B cell (primary cell): ENCODE data around the gene FADS6. TPM values are rescaled to one million over a fixed set of nuclear protein-coding genes. Genes with fewer than 3 reads are reported as not detected.

ENCODE experiments used
- ATAC-seq: fragments of 200-7000 bp; cut with Tn5 transposase; one replicate; pipeline ENCODE4 v1.10.0; 2021; ENCODE audit warnings: low read depth, mild to moderate bottlenecking, moderate number of reproducible peaks, moderate library complexity
- CTCF ChIA-PET: fragments of 350-600 bp; sonication (Branson Sonifier 250); formaldehyde crosslinking; loops from one replicate; lab custom pipeline; 2021; ENCODE audit warnings: antibody characterized with exemption, inconsistent platforms; lab: Charles Lee
- POLR2A ChIA-PET: fragments of 350-600 bp; sonication (Branson Sonifier 250); formaldehyde crosslinking; loops from one replicate; lab custom pipeline; 2021; ENCODE audit warnings: antibody characterized with exemption; lab: Charles Lee
- DNase-seq: peaks from one replicate; pipeline ENCODE4 v3.0.0; 2013
- H2AFZ ChIP-seq: 2 replicates; pipeline ENCODE4 v1.6.1; 2012; ENCODE audit warnings: mild to moderate bottlenecking, low read depth, low read length; ENCODE audit not compliant: insufficient read depth, poor library complexity, severe bottlenecking
- H3K27ac ChIP-seq, 2 donors: 1 replicate in 1 of 2; 2 replicates in 1 of 2; pipeline ENCODE4 v1.5.1; 2012 to 2013; ENCODE audit warnings: low read length in 2 of 2, mild to moderate bottlenecking in 2 of 2, moderate library complexity in 1 of 2
- H3K27me3 ChIP-seq, 4 experiments: fragments of 200-600 bp in 1 of 4; sonication (generic) in 1 of 4; replicated peaks in 1 of 4; 1 replicate in 2 of 4; 2 replicates in 2 of 4; pipeline versions ENCODE4 v1.6.1 to v1.7.0; 2013 to 2016; ENCODE audit warnings: low read length in 3 of 4, mild to moderate bottlenecking in 2 of 4, mixed read lengths in 1 of 4, moderate library complexity in 1 of 4; ENCODE audit not compliant: insufficient read depth in 4 of 4, control insufficient read depth in 3 of 4; ENCODE audit errors: control extremely low read depth in 1 of 4
- H3K36me3 ChIP-seq, 2 experiments: replicated peaks in 1 of 2; 1 replicate in 1 of 2; 2 replicates in 1 of 2; pipeline versions ENCODE4 v1.6.1 to v1.7.1; 2013; ENCODE audit warnings: low read length in 1 of 2; ENCODE audit not compliant: insufficient read depth in 2 of 2, control insufficient read depth in 1 of 2; ENCODE audit errors: control extremely low read depth in 1 of 2, extremely low read depth in 1 of 2
- H3K4me1 ChIP-seq, 2 donors: fragments of 200-600 bp in 1 of 2; sonication (generic) in 1 of 2; 1 replicate in 1 of 2; 2 replicates in 1 of 2; pipeline versions ENCODE4 v1.5.1 to v1.6.1; 2013 to 2017; ENCODE audit warnings: low read length in 2 of 2; ENCODE audit not compliant: control insufficient read depth in 2 of 2, insufficient read depth in 2 of 2
- H3K4me2 ChIP-seq: replicated peaks from 2 replicates; pipeline ENCODE3; 2012; ENCODE audit warnings: mild to moderate bottlenecking, low read depth, low read length; ENCODE audit not compliant: poor library complexity, severe bottlenecking
- H3K4me3 ChIP-seq, 5 experiments: fragments of 200-600 bp in 1 of 5; sonication (generic) in 1 of 5; 1 replicate in 3 of 5; 2 replicates in 2 of 5; pipeline versions ENCODE4 v1.5.1 to v1.7.0; 2011 to 2016; ENCODE audit warnings: low read length in 4 of 5, mild to moderate bottlenecking in 4 of 5, low read depth in 2 of 5, control low read depth in 1 of 5, moderate library complexity in 1 of 5; ENCODE audit not compliant: insufficient read depth in 1 of 5; ENCODE audit errors: control extremely low read depth in 1 of 5, extremely low read depth in 1 of 5
- H3K79me2 ChIP-seq: fragments of 200-600 bp; sonication (generic); one replicate; pipeline ENCODE4 v1.6.0; 2016; ENCODE audit warnings: low read length; ENCODE audit not compliant: control insufficient read depth, insufficient read depth
- H3K9ac ChIP-seq: fragments of 200-600 bp; sonication (generic); 2 replicates; pipeline ENCODE4 v1.6.1; 2017; ENCODE audit warnings: mild to moderate bottlenecking, low read length, moderate library complexity
- H3K9me3 ChIP-seq, 3 donors: one replicate each; pipeline versions ENCODE4 v1.6.1 to v1.7.1; 2013; ENCODE audit warnings: low read length in 2 of 3; ENCODE audit not compliant: control insufficient read depth in 2 of 3, insufficient read depth in 1 of 3; ENCODE audit errors: control extremely low read depth in 1 of 3
- H4K20me1 ChIP-seq: 2 replicates; pipeline ENCODE4 v1.6.0; 2012; ENCODE audit warnings: mild to moderate bottlenecking, low read length; ENCODE audit not compliant: insufficient read depth, control insufficient read depth, poor library complexity, severe bottlenecking
- H3K27ac Mint-ChIP-seq: one replicate; pipeline ENCODE4 v1.8.0; 2021; ENCODE audit warnings: mixed read lengths
- H3K27me3 Mint-ChIP-seq: one replicate; pipeline ENCODE4 v1.8.0; 2021; ENCODE audit warnings: mixed read lengths
- H3K4me1 Mint-ChIP-seq: one replicate; pipeline ENCODE4 v1.8.0; 2021; ENCODE audit warnings: mixed read lengths
- H3K4me3 Mint-ChIP-seq: one replicate; pipeline ENCODE4 v1.8.0; 2021; ENCODE audit warnings: mixed read lengths
- H3K9me3 Mint-ChIP-seq: one replicate; pipeline ENCODE4 v1.8.0; 2022; ENCODE audit warnings: mixed read lengths; ENCODE audit not compliant: insufficient read depth
- CTCF ChIP-seq: fragments of 200-600 bp; IDR thresholded peaks from one replicate; pipeline ENCODE4 v1.8.0; 2022; ENCODE audit warnings: antibody characterized with exemption, mild to moderate bottlenecking
- EZH2 ChIP-seq: IDR thresholded peaks from 2 replicates; pipeline ENCODE4 v1.6.1; 2012; ENCODE audit warnings: borderline replicate concordance, low read depth, mild to moderate bottlenecking, moderate library complexity, low read length; ENCODE audit not compliant: insufficient read depth, poor library complexity, severe bottlenecking
- WGBS: methylation state at CpG from one replicate; pipeline ENCODE4 v1.1.5; 2013; ENCODE audit warnings: missing lambda C conversion rate; ENCODE audit not compliant: insufficient coverage; 5-methylcytosine and 5-hydroxymethylcytosine counted together
- intact Hi-C: fragments of 100-400 bp; cut with micrococcal nuclease; formaldehyde crosslinking; loops from one replicate; pipeline ENCODE4 v1.10.0; 2022
- polyA plus RNA-seq: library from polyadenylated mRNA; depleted of rRNA; stranded (reverse); fragments of >200 nt; gene quantifications from 2 replicates; pipeline ENCODE4 v1.2.3, GENCODE V29; 2012
- total RNA-seq, 2 donors: library from RNA; stranded (reverse); fragments of 120-200 nt in 1 of 2; gene quantifications; 1 replicate in 1 of 2; 2 replicates in 1 of 2; pipeline versions ENCODE4 v1.2.3 to v1.2.4, GENCODE V29; 2013 to 2022

Gene FADS6
- total and polyA plus RNA-seq, 2 donors (not counting 1 experiment from before 2014, with no cell fraction given) = not detected

- no peaks in the 10 kb centered on the region for H4K20me1 ChIP-seq
- no peak for TF ChIP-seq EZH2
- no peak for TF ChIP-seq CTCF
- peak overlapping the region; percentile 81 for H3K9ac ChIP-seq
- POLR2A ChIA-PET = interaction anchor here (0.6 to 1.8 kb wide), 11 partner anchors 11 to 1655 kb away, joined by 3 to 17 read pairs (median 4); partner anchors contain the start of gene SLC25A19
- no peaks in the 10 kb centered on the region for H3K27me3 ChIP-seq
- H3K79me2 ChIP-seq = peaks cover 8% of the 10 kb centered on the region
- peak overlapping the region; percentile 81 for H3K4me3 Mint-ChIP-seq
- peak overlapping the region; percentile 78 to 91 (median 86) for H3K4me3 ChIP-seq
- DNase-seq (peak; percentile 100), ATAC-seq (peak; percentile 93)
- H3K27ac Mint-ChIP-seq = peak overlapping the region; percentile 94
- H3K9me3 ChIP-seq = no peaks in the 10 kb centered on the region
- peaks cover 12 to 15% of the 10 kb centered on the region in 2 donors for H3K4me1 ChIP-seq
- peak overlapping the region; percentile 98 for H2AFZ ChIP-seq
- CTCF ChIA-PET = interaction anchor here (0.7 to 6.2 kb wide), 9 partner anchors 8 to 398 kb away, joined by 3 to 54 read pairs (median 5); partner anchors contain the start of genes GRIN2C and MIF4GD
- WGBS = under 1% methylated on average over 37 of the region's 55 CpGs
- H3K4me2 ChIP-seq = peak overlapping the region; percentile 100
- intact Hi-C loops = loop anchor here (1.0 kb wide), 3 partner anchors 97 to 139 kb away; partner anchors contain the start of genes MRPL58, NAT9 and NHERF1
- H3K27ac ChIP-seq = peak overlapping the region; percentile 95 to 96
- peaks cover 12% of the 10 kb centered on the region for H3K4me1 Mint-ChIP-seq
- H3K9me3 Mint-ChIP-seq = no peaks in the 10 kb centered on the region
- H3K36me3 ChIP-seq = no peaks in the 10 kb centered on the region
- H3K27me3 Mint-ChIP-seq = no peaks in the 10 kb centered on the region
Measured at GRCh38 chr17:74873037-74873873, 20.2 kb downstream of the FADS6 start.
